ENCODE measurements around the gene ANKRD10.

DNA sequence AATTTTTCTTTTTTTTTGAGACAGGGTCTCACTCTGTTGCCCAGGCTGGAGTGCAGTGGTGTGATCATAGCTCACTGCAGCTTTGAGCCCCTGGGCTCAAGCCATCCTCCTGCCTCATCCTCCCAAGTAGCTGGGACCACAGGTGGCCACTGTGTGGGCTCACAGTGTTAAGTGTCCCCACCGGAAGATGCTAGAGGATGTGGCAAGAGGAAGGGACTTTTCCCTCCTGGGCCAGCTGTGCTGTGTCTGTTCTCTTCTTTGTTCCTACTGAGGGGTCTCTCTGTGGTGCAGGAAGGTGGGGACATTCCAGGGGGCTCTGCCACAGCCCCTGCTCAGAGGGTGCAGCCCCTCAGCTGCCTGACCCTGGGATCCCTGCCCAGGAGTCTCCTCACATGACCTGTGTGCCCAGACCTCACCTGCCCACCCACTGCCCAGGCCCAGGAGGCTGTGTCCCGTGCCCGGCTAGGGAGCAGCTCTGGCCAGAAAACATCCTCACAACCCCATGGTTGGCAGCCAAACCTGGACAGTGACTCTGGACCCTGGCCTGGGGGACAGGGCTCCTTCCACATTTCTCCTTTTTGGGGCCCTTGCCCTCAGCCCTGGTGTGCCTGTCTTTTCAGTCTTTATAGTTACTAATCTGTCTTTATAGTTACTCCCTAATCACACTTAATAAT is 14.4 kb upstream of the ANKRD10 start:
- TF ChIP-seq, protein P1, sequence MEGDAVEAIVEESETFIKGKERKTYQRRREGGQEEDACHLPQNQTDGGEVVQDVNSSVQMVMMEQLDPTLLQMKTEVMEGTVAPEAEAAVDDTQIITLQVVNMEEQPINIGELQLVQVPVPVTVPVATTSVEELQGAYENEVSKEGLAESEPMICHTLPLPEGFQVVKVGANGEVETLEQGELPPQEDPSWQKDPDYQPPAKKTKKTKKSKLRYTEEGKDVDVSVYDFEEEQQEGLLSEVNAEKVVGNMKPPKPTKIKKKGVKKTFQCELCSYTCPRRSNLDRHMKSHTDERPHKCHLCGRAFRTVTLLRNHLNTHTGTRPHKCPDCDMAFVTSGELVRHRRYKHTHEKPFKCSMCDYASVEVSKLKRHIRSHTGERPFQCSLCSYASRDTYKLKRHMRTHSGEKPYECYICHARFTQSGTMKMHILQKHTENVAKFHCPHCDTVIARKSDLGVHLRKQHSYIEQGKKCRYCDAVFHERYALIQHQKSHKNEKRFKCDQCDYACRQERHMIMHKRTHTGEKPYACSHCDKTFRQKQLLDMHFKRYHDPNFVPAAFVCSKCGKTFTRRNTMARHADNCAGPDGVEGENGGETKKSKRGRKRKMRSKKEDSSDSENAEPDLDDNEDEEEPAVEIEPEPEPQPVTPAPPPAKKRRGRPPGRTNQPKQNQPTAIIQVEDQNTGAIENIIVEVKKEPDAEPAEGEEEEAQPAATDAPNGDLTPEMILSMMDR (IDR thresholded peaks at IDR 0.05), result no peak
- TF ChIP-seq EP300 (IDR thresholded peaks at IDR 0.05), result no peak

Measured in tibial nerve (tissue), 4 donors.